ENCODE data around the gene EYS. TPM values are rescaled to one million over a fixed set of nuclear protein-coding genes. Genes with fewer than 3 reads are reported as not detected.

Gene EYS
- total RNA-seq, 1 experiment from 2014 or later = not detected

DNA sequence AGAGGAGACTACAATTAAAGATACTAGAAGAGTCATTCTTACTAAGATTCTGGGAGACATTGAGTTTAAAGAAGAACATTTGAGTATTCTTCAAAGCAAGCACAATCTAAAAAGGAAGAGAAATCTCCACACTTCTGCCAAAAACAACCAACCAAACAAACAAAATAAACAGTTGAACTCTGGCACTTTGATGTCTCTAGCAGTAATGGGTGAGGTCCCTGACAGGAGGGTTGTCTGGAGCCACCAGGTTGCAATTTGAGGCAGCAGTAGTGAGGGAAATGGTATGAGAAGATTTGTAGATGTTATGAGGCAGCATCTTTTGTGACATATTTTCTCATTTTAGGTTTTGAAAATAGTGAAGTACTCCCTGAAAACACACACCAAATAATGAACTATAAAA lies 1963.3 kb downstream of the EYS start:
- no peaks in the 10 kb centered on the region for H3K27me3 ChIP-seq (ENCODE audit: insufficient read depth, low read length)
- H4K20me1 ChIP-seq (ENCODE audit: control insufficient read depth, insufficient read depth, insufficient read length) = no peaks in the 10 kb centered on the region
- H2AK5ac ChIP-seq (ENCODE audit: insufficient read length, low read length) = no peak overlapping the region
- Mint-ChIP-seq H3K4me3 (no peak overlapping the region), H3K9me3 (peaks cover 2 to 3% of the 10 kb centered on the region in 2 experiments; a peak in 3 of 5 replicates), H3K4me1 (no peaks in the 10 kb centered on the region; a peak in 1 of 4 replicates), H3K36me3 (ENCODE audit: insufficient read depth in 1 of 3, low read depth in 3 of 3) (no peaks in the 10 kb centered on the region; a peak in 1 of 7 replicates), H3K27ac (no peak overlapping the region), H3K27me3 (ENCODE audit: low read depth) (no peaks in the 10 kb centered on the region; the same call in 1 of the 2 replicates)
- no peak overlapping the region for H3K56ac ChIP-seq (ENCODE audit: insufficient read length, low read depth, low read length)
- no peak overlapping the region for H2BK15ac ChIP-seq (ENCODE audit: low read depth, low read length)
- H4K8ac ChIP-seq (replicated peaks; ENCODE audit: insufficient read length, low read depth, low read length) = no peak overlapping the region
- H3K27ac ChIP-seq (ENCODE audit: insufficient read length, low read depth, low read length) = no peak overlapping the region
- H3K4me1 ChIP-seq (ENCODE audit: insufficient read depth, low read length) = no peaks in the 10 kb centered on the region
- H2BK12ac ChIP-seq (ENCODE audit: insufficient read length, low read depth, low read length) = no peak overlapping the region
- H2AFZ ChIP-seq (ENCODE audit: low read length) = no peak overlapping the region
- no peak for DNase-seq
- TF ChIP-seq, protein P1, sequence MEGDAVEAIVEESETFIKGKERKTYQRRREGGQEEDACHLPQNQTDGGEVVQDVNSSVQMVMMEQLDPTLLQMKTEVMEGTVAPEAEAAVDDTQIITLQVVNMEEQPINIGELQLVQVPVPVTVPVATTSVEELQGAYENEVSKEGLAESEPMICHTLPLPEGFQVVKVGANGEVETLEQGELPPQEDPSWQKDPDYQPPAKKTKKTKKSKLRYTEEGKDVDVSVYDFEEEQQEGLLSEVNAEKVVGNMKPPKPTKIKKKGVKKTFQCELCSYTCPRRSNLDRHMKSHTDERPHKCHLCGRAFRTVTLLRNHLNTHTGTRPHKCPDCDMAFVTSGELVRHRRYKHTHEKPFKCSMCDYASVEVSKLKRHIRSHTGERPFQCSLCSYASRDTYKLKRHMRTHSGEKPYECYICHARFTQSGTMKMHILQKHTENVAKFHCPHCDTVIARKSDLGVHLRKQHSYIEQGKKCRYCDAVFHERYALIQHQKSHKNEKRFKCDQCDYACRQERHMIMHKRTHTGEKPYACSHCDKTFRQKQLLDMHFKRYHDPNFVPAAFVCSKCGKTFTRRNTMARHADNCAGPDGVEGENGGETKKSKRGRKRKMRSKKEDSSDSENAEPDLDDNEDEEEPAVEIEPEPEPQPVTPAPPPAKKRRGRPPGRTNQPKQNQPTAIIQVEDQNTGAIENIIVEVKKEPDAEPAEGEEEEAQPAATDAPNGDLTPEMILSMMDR (conservative IDR thresholded peaks at IDR 0.05) = no peak
- no peaks in the 10 kb centered on the region for H3K23me2 ChIP-seq (ENCODE audit: insufficient read length, low read depth, low read length, poor library complexity, severe bottlenecking)
- no peak overlapping the region for H3K14ac ChIP-seq (ENCODE audit: insufficient read depth, low read length)
- H3K23ac ChIP-seq (ENCODE audit: insufficient read length, low read depth, low read length) = no peak overlapping the region
- H4K91ac ChIP-seq (ENCODE audit: insufficient read length, low read depth, low read length) = no peak overlapping the region
- H3K9me3 ChIP-seq (ENCODE audit: control insufficient read depth, low read depth, low read length) = no peaks in the 10 kb centered on the region
- H3K18ac ChIP-seq (ENCODE audit: insufficient read length, low read depth, low read length) = no peak overlapping the region
- no peaks in the 10 kb centered on the region for H3K79me2 ChIP-seq (ENCODE audit: insufficient read depth, low read length)
- H4K5ac ChIP-seq (ENCODE audit: insufficient read length, low read depth, low read length) = no peak overlapping the region
- H3K79me1 ChIP-seq (ENCODE audit: insufficient read depth, low read depth, low read length, poor library complexity, severe bottlenecking) = no peaks in the 10 kb centered on the region
- H3T11ph ChIP-seq (ENCODE audit: low read length) = no peak overlapping the region
- no peak overlapping the region for H2BK120ac ChIP-seq (ENCODE audit: low read depth, low read length, poor library complexity, severe bottlenecking)
- H2BK5ac ChIP-seq (ENCODE audit: insufficient read length, low read length) = no peak overlapping the region
- H3K4me2 ChIP-seq (ENCODE audit: insufficient read depth, insufficient read length, low read length) = no peak overlapping the region
- no peak overlapping the region for H3K4ac ChIP-seq (ENCODE audit: low read depth, low read length)
- H3K9ac ChIP-seq (ENCODE audit: extremely low read depth, insufficient read length, low read length) = no peak overlapping the region
- no peak overlapping the region for H2BK20ac ChIP-seq (ENCODE audit: low read depth, low read length, poor library complexity, severe bottlenecking)
